ENCODE data around the gene MPP7.

Gene MPP7

DNA sequence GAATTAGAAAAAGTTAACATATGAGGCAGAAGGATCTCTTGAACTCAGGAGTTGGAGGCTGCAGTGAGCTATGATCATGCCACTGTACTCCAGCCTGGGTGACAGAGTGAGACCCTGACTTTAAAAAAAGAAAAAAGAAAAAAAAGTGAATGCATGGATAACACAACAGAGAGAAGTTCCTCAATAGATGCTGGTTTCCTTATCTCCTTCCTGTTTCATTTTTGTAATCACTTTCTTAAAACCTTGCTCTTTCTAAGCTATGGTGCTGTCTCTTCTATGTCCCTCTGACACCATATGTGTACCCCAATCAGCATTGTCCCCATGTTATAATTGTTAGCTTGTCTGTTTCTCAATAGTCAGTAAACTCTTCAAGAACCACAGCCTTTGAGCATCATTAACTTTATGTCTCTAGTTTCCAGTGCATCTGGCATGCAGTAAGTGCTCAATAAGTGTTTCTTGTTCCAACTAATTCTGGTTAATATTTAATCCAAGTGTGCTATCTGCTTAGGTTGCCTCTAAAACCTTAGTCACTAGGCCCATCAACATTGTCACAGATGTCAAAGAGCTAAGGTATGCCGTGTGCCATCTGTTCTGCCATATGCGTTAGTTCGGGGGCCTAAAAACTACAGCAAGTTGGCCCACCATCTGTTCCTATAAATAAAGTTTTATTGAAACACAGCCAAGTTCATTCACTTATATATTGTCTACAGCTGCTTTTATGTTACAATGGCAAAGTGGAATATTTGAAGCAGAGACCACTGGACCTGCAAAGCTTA is 36.2 kb downstream of the MPP7 start:
- no peaks in the 10 kb centered on the region for H3K36me3 ChIP-seq (ENCODE audit: low read depth)
- H3K4me3 ChIP-seq (ENCODE audit: severe bottlenecking), result no peak overlapping the region
- H3K9me3 ChIP-seq (ENCODE audit: severe bottlenecking), result no peaks in the 10 kb centered on the region
- no peak overlapping the region for H3K27ac ChIP-seq (ENCODE audit: poor library complexity, severe bottlenecking)
- H3K4me1 ChIP-seq (ENCODE audit: insufficient read depth, poor library complexity, severe bottlenecking), result no peaks in the 10 kb centered on the region
- TF ChIP-seq, protein P1, sequence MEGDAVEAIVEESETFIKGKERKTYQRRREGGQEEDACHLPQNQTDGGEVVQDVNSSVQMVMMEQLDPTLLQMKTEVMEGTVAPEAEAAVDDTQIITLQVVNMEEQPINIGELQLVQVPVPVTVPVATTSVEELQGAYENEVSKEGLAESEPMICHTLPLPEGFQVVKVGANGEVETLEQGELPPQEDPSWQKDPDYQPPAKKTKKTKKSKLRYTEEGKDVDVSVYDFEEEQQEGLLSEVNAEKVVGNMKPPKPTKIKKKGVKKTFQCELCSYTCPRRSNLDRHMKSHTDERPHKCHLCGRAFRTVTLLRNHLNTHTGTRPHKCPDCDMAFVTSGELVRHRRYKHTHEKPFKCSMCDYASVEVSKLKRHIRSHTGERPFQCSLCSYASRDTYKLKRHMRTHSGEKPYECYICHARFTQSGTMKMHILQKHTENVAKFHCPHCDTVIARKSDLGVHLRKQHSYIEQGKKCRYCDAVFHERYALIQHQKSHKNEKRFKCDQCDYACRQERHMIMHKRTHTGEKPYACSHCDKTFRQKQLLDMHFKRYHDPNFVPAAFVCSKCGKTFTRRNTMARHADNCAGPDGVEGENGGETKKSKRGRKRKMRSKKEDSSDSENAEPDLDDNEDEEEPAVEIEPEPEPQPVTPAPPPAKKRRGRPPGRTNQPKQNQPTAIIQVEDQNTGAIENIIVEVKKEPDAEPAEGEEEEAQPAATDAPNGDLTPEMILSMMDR (IDR thresholded peaks at IDR 0.05; ENCODE audit: poor library complexity, severe bottlenecking), result no peak
- DNase-seq (ENCODE audit: low spot score) (no peak), ATAC-seq (ENCODE audit: low read depth) (no peak)
- H3K27me3 ChIP-seq (ENCODE audit: insufficient read depth, poor library complexity, severe bottlenecking), result no peaks in the 10 kb centered on the region

DNA sequence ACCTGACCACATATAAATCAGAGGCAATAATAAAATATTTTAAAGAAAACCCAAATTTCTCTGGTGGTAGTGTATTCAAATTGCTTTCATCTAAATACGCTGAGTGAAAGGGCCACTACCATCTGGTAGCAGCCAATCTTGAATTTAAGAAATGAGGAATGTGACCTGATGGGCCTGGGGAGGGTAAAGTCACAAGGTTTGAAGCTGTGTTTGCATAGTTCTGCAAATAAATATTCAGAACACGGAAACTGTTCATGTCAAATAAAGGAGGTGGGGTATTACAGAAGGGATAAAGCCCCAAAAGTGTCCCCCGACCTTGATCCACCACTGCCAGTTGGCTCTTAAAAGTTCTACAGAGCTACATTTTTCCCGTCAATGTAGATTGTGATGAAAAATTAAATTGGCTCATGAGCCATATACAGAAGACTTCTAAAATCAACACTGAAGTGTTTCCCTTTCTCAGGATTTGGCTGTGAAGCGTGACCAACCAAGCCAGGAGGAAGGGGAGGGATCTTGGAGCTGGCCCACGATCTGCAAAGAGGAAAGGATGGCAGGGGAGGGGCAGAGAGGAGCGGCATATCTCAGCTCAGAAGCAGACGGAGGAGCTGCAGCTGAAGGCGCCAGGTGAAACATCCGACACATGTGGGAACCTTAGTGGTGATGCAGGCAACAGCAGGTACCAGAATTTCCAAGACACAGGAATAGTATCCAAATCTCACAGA is 39.6 kb downstream of the MPP7 start:
- Histone ChIP-seq H3K27ac (ENCODE audit: poor library complexity, severe bottlenecking) (no peak overlapping the region), H3K4me1 (ENCODE audit: insufficient read depth, poor library complexity, severe bottlenecking) (no peaks in the 10 kb centered on the region), H3K9me3 (ENCODE audit: severe bottlenecking) (no peaks in the 10 kb centered on the region), H3K4me3 (ENCODE audit: severe bottlenecking) (no peak overlapping the region), H3K27me3 (ENCODE audit: insufficient read depth, poor library complexity, severe bottlenecking) (no peaks in the 10 kb centered on the region), H3K36me3 (ENCODE audit: low read depth) (no peaks in the 10 kb centered on the region)
- no peak for DNase-seq (ENCODE audit: low spot score)
- TF ChIP-seq, protein P1 (IDR thresholded peaks at IDR 0.05; ENCODE audit: poor library complexity, severe bottlenecking), result no peak
- ATAC-seq (ENCODE audit: low read depth), result 0 out of 3 replicates have a peak, but pooled peaks have one; percentile 41

DNA sequence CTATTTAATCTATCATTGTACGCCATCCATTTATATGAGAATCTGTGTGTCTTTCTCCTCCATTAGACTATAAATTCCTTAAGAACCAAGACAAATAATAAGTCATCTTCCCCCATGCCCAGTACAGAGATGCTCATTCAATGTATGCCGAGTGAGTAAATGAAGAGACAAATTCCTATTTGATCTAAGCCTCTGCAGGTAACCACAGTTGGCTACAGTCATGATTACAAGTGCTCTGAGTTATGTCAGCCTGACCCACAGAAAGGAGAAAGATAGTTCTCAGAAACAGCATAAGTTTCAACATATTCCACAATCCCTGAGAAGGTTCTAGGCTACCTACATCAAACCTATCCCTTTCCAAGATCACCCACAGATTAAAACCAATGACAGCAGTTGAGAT is 46.1 kb downstream of the MPP7 start:
- H3K27ac ChIP-seq (ENCODE audit: poor library complexity, severe bottlenecking), result peak overlapping the region; percentile 43
- ATAC-seq (ENCODE audit: low read depth), result peak; percentile 92
- no peaks in the 10 kb centered on the region for H3K36me3 ChIP-seq (ENCODE audit: low read depth)

DNA sequence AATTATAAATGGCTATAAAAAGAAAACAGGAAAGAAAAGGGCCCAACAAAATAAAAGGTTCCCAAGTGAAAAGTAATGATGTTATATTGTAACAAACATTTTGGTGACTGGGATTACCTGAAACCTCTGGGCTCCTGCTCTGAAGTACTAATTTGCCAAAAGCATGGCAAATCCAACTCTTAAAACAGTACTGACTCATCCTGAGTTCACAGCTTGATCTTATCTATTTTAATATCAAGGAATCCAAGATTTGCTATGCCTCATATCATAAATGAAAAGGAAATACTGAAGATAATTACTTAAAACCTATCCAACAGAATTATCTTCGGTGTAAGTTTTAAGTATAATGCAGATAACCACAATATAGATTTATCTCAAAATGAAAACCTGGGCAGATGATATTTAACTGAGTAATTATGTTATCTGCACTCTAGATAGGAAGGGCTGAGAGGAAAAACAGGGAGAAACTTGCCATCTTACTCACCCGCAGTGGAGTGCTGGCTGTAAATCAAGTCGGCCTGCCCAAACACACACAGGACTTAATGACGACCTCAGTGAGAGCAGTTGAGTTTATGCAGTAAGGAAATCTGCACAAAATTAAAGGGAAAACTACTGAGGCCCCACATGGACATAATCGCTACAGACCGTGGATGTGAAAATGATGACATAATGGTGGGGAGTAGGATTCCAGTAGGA is 48.4 kb downstream of the MPP7 start:
- Histone ChIP-seq H3K27ac (ENCODE audit: poor library complexity, severe bottlenecking) (peak overlapping the region; percentile 67), H3K9me3 (ENCODE audit: severe bottlenecking) (no peaks in the 10 kb centered on the region), H3K4me1 (ENCODE audit: insufficient read depth, poor library complexity, severe bottlenecking) (peaks cover 25% of the 10 kb centered on the region), H3K27me3 (ENCODE audit: insufficient read depth, poor library complexity, severe bottlenecking) (no peaks in the 10 kb centered on the region), H3K36me3 (ENCODE audit: low read depth) (no peaks in the 10 kb centered on the region), H3K4me3 (ENCODE audit: severe bottlenecking) (no peak overlapping the region)
- TF ChIP-seq, protein P1 (IDR thresholded peaks at IDR 0.05; ENCODE audit: poor library complexity, severe bottlenecking), result no peak
- ATAC-seq (ENCODE audit: low read depth), result peak; percentile 86
- no peak for DNase-seq (ENCODE audit: low spot score)

More for the DNA sequence above, 46.1 kb downstream of the MPP7 start:
- DNase-seq (ENCODE audit: low spot score), result no peak
- no peak overlapping the region for H3K4me3 ChIP-seq (ENCODE audit: severe bottlenecking)
- peaks cover 25% of the 10 kb centered on the region for H3K4me1 ChIP-seq (ENCODE audit: insufficient read depth, poor library complexity, severe bottlenecking)
- TF ChIP-seq, protein P1 (IDR thresholded peaks at IDR 0.05; ENCODE audit: poor library complexity, severe bottlenecking), result no peak
- H3K9me3 ChIP-seq (ENCODE audit: severe bottlenecking), result no peaks in the 10 kb centered on the region
- no peaks in the 10 kb centered on the region for H3K27me3 ChIP-seq (ENCODE audit: insufficient read depth, poor library complexity, severe bottlenecking)

Data from RWPE2 (cell line).